Uterus (tissue), 2 donors: ENCODE results near the gene LKAAEAR1.

ENCODE experiments used
- CTCF ChIP-seq, 4 experiments: fragments of 200-600 bp in 2 of 4; fragments of 450-650 bp in 2 of 4; sonication (generic) in 2 of 4; IDR thresholded peaks; one replicate each; pipeline ENCODE4 v1.5.1; 2016 to 2019; ENCODE audit warnings: antibody characterized with exemption in 4 of 4, mild to moderate bottlenecking in 2 of 4, moderate library complexity in 1 of 4
- POLR2A ChIP-seq, 2 donors: fragments of 450-650 bp; IDR thresholded peaks; one replicate each; pipeline ENCODE4 v1.6.1; 2016; ENCODE audit warnings: antibody characterized with exemption in 2 of 2, mild to moderate bottlenecking in 1 of 2, moderate library complexity in 1 of 2

GRCh38 chr20:64105846-64106434 is 21.7 kb upstream of the LKAAEAR1 start:
- no peak for TF ChIP-seq CTCF (IDR thresholded peaks at IDR 0.05)
- no peak for TF ChIP-seq POLR2A (IDR thresholded peaks at IDR 0.05)
